Immature natural killer cell (primary cell): Measurements from ENCODE around the gene NEDD9. TPM values are rescaled to one million over a fixed set of nuclear protein-coding genes. Genes with fewer than 3 reads are reported as not detected.

Source experiments
- DNase-seq, 3 donors: peaks; one replicate each; pipeline ENCODE4 v3.0.0; 2022; ENCODE audit warnings: mixed read lengths in 1 of 3
- H3K27ac Mint-ChIP-seq, 6 donors: one replicate each; pipeline ENCODE4 v1.8.0; 2020; ENCODE audit warnings: mixed read lengths in 6 of 6, mild to moderate bottlenecking in 5 of 6, inconsistent platforms in 4 of 6, moderate library complexity in 3 of 6
- H3K27me3 Mint-ChIP-seq, 3 donors: one replicate each; pipeline ENCODE4 v1.8.0; 2020 to 2021; ENCODE audit warnings: low read depth in 3 of 3, mild to moderate bottlenecking in 3 of 3, mixed read lengths in 3 of 3, moderate library complexity in 3 of 3, inconsistent platforms in 1 of 3
- H3K36me3 Mint-ChIP-seq, 3 donors: one replicate each; pipeline ENCODE4 v1.8.0; 2020; ENCODE audit warnings: mixed read lengths in 3 of 3, inconsistent platforms in 2 of 3, mild to moderate bottlenecking in 2 of 3
- H3K4me1 Mint-ChIP-seq, 2 donors: one replicate each; pipeline ENCODE4 v1.8.0; 2020; ENCODE audit warnings: inconsistent platforms in 2 of 2, mild to moderate bottlenecking in 2 of 2, mixed read lengths in 2 of 2, moderate library complexity in 1 of 2
- H3K4me3 Mint-ChIP-seq, 5 donors: one replicate each; pipeline ENCODE4 v1.8.0; 2020; ENCODE audit warnings: mild to moderate bottlenecking in 5 of 5, mixed read lengths in 5 of 5, inconsistent platforms in 3 of 5, moderate library complexity in 3 of 5
- H3K9me3 Mint-ChIP-seq, 6 donors: one replicate each; pipeline ENCODE4 v1.8.0; 2020; ENCODE audit warnings: mild to moderate bottlenecking in 6 of 6, mixed read lengths in 6 of 6, inconsistent platforms in 4 of 6, moderate library complexity in 3 of 6
- polyA plus RNA-seq, 3 donors: library from polyadenylated mRNA; unstranded; fragments of 300-500 nt; fragmentation: Illumina TruSeq; gene quantifications; one replicate each; pipeline ENCODE4 v1.2.3, GENCODE V29; 2021

The NEDD9 gene
- polyA plus RNA-seq, 3 donors from 2014 or later, result 26.2 to 73.6 (median 27.6) TPM

- peaks cover 0 to 8% (median 0%) of the 10 kb centered on the region in 3 donors for H3K27me3 Mint-ChIP-seq
- peak overlapping the region in 3 of 6 donors; percentile 13 to 73 (median 40) for H3K27ac Mint-ChIP-seq
- peaks cover 97 to 100% of the 10 kb centered on the region in 2 donors for H3K4me1 Mint-ChIP-seq
- H3K4me3 Mint-ChIP-seq, result no peak overlapping the region
- DNase-seq, result no peak
- H3K9me3 Mint-ChIP-seq, result no peaks in the 10 kb centered on the region
- H3K36me3 Mint-ChIP-seq, result peaks cover 21 to 63% (median 42%) of the 10 kb centered on the region in 3 donors
Observed at GRCh38 chr6:11215773-11216172, 16.7 kb downstream of the NEDD9 start.

- H3K9me3 Mint-ChIP-seq, result no peaks in the 10 kb centered on the region
- peak overlapping the region in 5 of 6 donors; percentile 4 to 73 (median 54) for H3K27ac Mint-ChIP-seq
Observed at GRCh38 chr6:11214901-11215300, 17.6 kb downstream of the NEDD9 start.

GRCh38 chr6:11214084-11214833 is 18.2 kb downstream of the NEDD9 start:
- peak overlapping the region in 3 of 6 donors; percentile 14 to 62 (median 54) for H3K27ac Mint-ChIP-seq
- peaks cover 0 to 8% (median 2%) of the 10 kb centered on the region in 3 donors for H3K27me3 Mint-ChIP-seq
- peaks cover 95 to 100% of the 10 kb centered on the region in 2 donors for H3K4me1 Mint-ChIP-seq
- no peak for DNase-seq
- H3K36me3 Mint-ChIP-seq, result peaks cover 22 to 53% (median 33%) of the 10 kb centered on the region in 3 donors
- H3K4me3 Mint-ChIP-seq, result no peak overlapping the region
- H3K9me3 Mint-ChIP-seq, result no peaks in the 10 kb centered on the region

More at GRCh38 chr6:11214901-11215300, 17.6 kb downstream of the NEDD9 start:
- Mint-ChIP-seq H3K4me1 (peaks cover 95 to 100% of the 10 kb centered on the region in 2 donors), H3K4me3 (no peak overlapping the region), H3K36me3 (peaks cover 15 to 55% (median 35%) of the 10 kb centered on the region in 3 donors), H3K27me3 (peaks cover 0 to 8% (median 0%) of the 10 kb centered on the region in 3 donors)
- DNase-seq, result no peak

GRCh38 chr6:11213422-11214021 is 18.9 kb downstream of the NEDD9 start:
- no peak for DNase-seq
- Mint-ChIP-seq H3K27ac (peak overlapping the region in 4 of 6 donors; percentile 5 to 71 (median 54)), H3K9me3 (no peaks in the 10 kb centered on the region), H3K36me3 (peaks cover 24 to 51% (median 33%) of the 10 kb centered on the region in 3 donors), H3K4me1 (peaks cover 94 to 100% of the 10 kb centered on the region in 2 donors), H3K4me3 (no peak overlapping the region), H3K27me3 (peaks cover 0 to 6% (median 3%) of the 10 kb centered on the region in 3 donors)

GRCh38 chr6:11212664-11213063 is 19.8 kb downstream of the NEDD9 start:
- peak overlapping the region; percentile 57 to 98 (median 88) for H3K27ac Mint-ChIP-seq
- H3K9me3 Mint-ChIP-seq, result no peaks in the 10 kb centered on the region
- H3K4me3 Mint-ChIP-seq, result peak overlapping the region in 3 of 5 donors; percentile 17 to 76 (median 28)
- peaks cover 0 to 5% (median 3%) of the 10 kb centered on the region in 3 donors for H3K27me3 Mint-ChIP-seq
- H3K36me3 Mint-ChIP-seq, result peaks cover 26 to 54% (median 34%) of the 10 kb centered on the region in 3 donors
- H3K4me1 Mint-ChIP-seq, result peaks cover 94 to 100% of the 10 kb centered on the region in 2 donors
- DNase-seq, result no peak

- Mint-ChIP-seq H3K4me3 (peak overlapping the region; percentile 39 to 76 (median 69)), H3K9me3 (no peaks in the 10 kb centered on the region), H3K36me3 (peaks cover 26 to 58% (median 40%) of the 10 kb centered on the region in 3 donors), H3K4me1 (peaks cover 94 to 99% of the 10 kb centered on the region in 2 donors), H3K27me3 (peaks cover 0 to 5% (median 5%) of the 10 kb centered on the region in 3 donors), H3K27ac (peak overlapping the region; percentile 87 to 98 (median 89))
- DNase-seq, result peak in 1 of 3 donors; percentile 28
Observed at GRCh38 chr6:11211254-11211653, 21.2 kb downstream of the NEDD9 start.

GRCh38 chr6:11210386-11211138 is 21.9 kb downstream of the NEDD9 start:
- H3K4me3 Mint-ChIP-seq, result peak overlapping the region in 4 of 5 donors; percentile 39 to 73 (median 66)
- no peak for DNase-seq
- peaks cover 0 to 5% (median 5%) of the 10 kb centered on the region in 3 donors for H3K27me3 Mint-ChIP-seq
- H3K36me3 Mint-ChIP-seq, result peaks cover 26 to 57% (median 38%) of the 10 kb centered on the region in 3 donors
- H3K27ac Mint-ChIP-seq, result peak overlapping the region; percentile 60 to 98 (median 88)
- H3K4me1 Mint-ChIP-seq, result peaks cover 91 to 93% of the 10 kb centered on the region in 2 donors
- H3K9me3 Mint-ChIP-seq, result no peaks in the 10 kb centered on the region

GRCh38 chr6:11209906-11210305 is 22.6 kb downstream of the NEDD9 start:
- Mint-ChIP-seq H3K36me3 (peaks cover 26 to 51% (median 31%) of the 10 kb centered on the region in 3 donors), H3K4me3 (peak overlapping the region in 2 of 5 donors; percentile 6 to 41), H3K27me3 (peaks cover 0 to 5% (median 5%) of the 10 kb centered on the region in 3 donors), H3K9me3 (no peaks in the 10 kb centered on the region), H3K27ac (peak overlapping the region; percentile 65 to 98 (median 88)), H3K4me1 (peaks cover 90 to 91% of the 10 kb centered on the region in 2 donors)
- DNase-seq, result no peak

GRCh38 chr6:11209369-11209768 is 23.1 kb downstream of the NEDD9 start:
- peak overlapping the region in 2 of 5 donors; percentile 41 to 46 for H3K4me3 Mint-ChIP-seq
- no peaks in the 10 kb centered on the region for H3K9me3 Mint-ChIP-seq
- peaks cover 23 to 50% (median 28%) of the 10 kb centered on the region in 3 donors for H3K36me3 Mint-ChIP-seq
- H3K27ac Mint-ChIP-seq, result peak overlapping the region; percentile 64 to 98 (median 76)
- H3K4me1 Mint-ChIP-seq, result peaks cover 88 to 89% of the 10 kb centered on the region in 2 donors
- DNase-seq, result no peak
- H3K27me3 Mint-ChIP-seq, result peaks cover 0 to 5% (median 5%) of the 10 kb centered on the region in 3 donors

- peaks cover 21 to 52% (median 26%) of the 10 kb centered on the region in 3 donors for H3K36me3 Mint-ChIP-seq
- DNase-seq, result no peak
- H3K4me1 Mint-ChIP-seq, result peaks cover 88 to 92% of the 10 kb centered on the region in 2 donors
- no peaks in the 10 kb centered on the region for H3K9me3 Mint-ChIP-seq
- H3K27me3 Mint-ChIP-seq, result peaks cover 0 to 5% (median 5%) of the 10 kb centered on the region in 3 donors
- H3K27ac Mint-ChIP-seq, result peak overlapping the region; percentile 68 to 98 (median 83)
- peak overlapping the region in 1 of 5 donors; percentile 41 for H3K4me3 Mint-ChIP-seq
Observed at GRCh38 chr6:11208854-11209253, 23.6 kb downstream of the NEDD9 start.

GRCh38 chr6:11208267-11208666 is 24.2 kb downstream of the NEDD9 start:
- peaks cover 88 to 92% of the 10 kb centered on the region in 2 donors for H3K4me1 Mint-ChIP-seq
- H3K27ac Mint-ChIP-seq, result peak overlapping the region; percentile 83 to 98 (median 84)
- DNase-seq, result no peak
- peaks cover 21 to 52% (median 26%) of the 10 kb centered on the region in 3 donors for H3K36me3 Mint-ChIP-seq
- no peaks in the 10 kb centered on the region for H3K9me3 Mint-ChIP-seq
- peak overlapping the region in 2 of 5 donors; percentile 11 to 33 for H3K4me3 Mint-ChIP-seq
- H3K27me3 Mint-ChIP-seq, result peaks cover 0 to 5% (median 5%) of the 10 kb centered on the region in 3 donors

- peaks cover 0 to 5% (median 3%) of the 10 kb centered on the region in 3 donors for H3K27me3 Mint-ChIP-seq
- peaks cover 18 to 46% (median 23%) of the 10 kb centered on the region in 3 donors for H3K36me3 Mint-ChIP-seq
- H3K27ac Mint-ChIP-seq, result peak overlapping the region; percentile 66 to 98 (median 84)
- no peak for DNase-seq
- peaks cover 88 to 92% of the 10 kb centered on the region in 2 donors for H3K4me1 Mint-ChIP-seq
- no peaks in the 10 kb centered on the region for H3K9me3 Mint-ChIP-seq
- peak overlapping the region in 1 of 5 donors; percentile 30 for H3K4me3 Mint-ChIP-seq
Observed at GRCh38 chr6:11207199-11207968, 25.1 kb downstream of the NEDD9 start.
